Mesothelial cell of epicardium (in vitro differentiated cells): ENCODE measurements around the gene RP2. TPM values are rescaled to one million over a fixed set of nuclear protein-coding genes. Genes with fewer than 3 reads are reported as not detected.

Experiments
- DNase-seq, 2 experiments: peaks; one replicate each; pipeline ENCODE4 v3.0.0; 2021; ENCODE audit warnings: low spot score in 2 of 2; ENCODE audit not compliant: unreplicated experiment in 2 of 2
- H3K27ac Mint-ChIP-seq: 2 replicates; pipeline ENCODE4 v1.8.0; 2021; ENCODE audit warnings: mixed read lengths
- H3K27me3 Mint-ChIP-seq: 2 replicates; pipeline ENCODE4 v1.8.0; 2021; ENCODE audit warnings: low read depth, mixed read lengths
- H3K36me3 Mint-ChIP-seq: 2 replicates; pipeline ENCODE4 v1.8.0; 2021; ENCODE audit warnings: mixed read lengths
- H3K4me1 Mint-ChIP-seq: 2 replicates; pipeline ENCODE4 v1.8.0; 2021; ENCODE audit warnings: mixed read lengths
- H3K4me3 Mint-ChIP-seq: 2 replicates; pipeline ENCODE4 v1.8.0; 2021; ENCODE audit warnings: mild to moderate bottlenecking, moderate library complexity, mixed read lengths
- H3K9me3 Mint-ChIP-seq: 2 replicates; pipeline ENCODE4 v1.8.0; 2021; ENCODE audit warnings: mixed read lengths
- CTCF ChIP-seq: fragments of 200-600 bp; sonication (generic); IDR thresholded peaks from one replicate; pipeline ENCODE4 v1.5.0; 2021; ENCODE audit warnings: antibody characterized with exemption; ENCODE audit not compliant: unreplicated experiment
- total RNA-seq: library from RNA; stranded (reverse); gene quantifications from 3 replicates; pipeline ENCODE4 v1.2.1, GENCODE V29; 2021

RP2 gene
- total RNA-seq, 1 donor from 2014 or later: 8.1 TPM

GRCh38 chrX:46850771-46851170 lies 13.9 kb downstream of the RP2 start:
- no peaks in the 10 kb centered on the region for H3K27me3 Mint-ChIP-seq
- TF ChIP-seq CTCF: no peak
- H3K27ac Mint-ChIP-seq: no peak overlapping the region
- peaks cover 10% of the 10 kb centered on the region for H3K36me3 Mint-ChIP-seq
- peaks cover 15% of the 10 kb centered on the region for H3K9me3 Mint-ChIP-seq
- H3K4me1 Mint-ChIP-seq: no peaks in the 10 kb centered on the region
- DNase-seq: no peak
- no peak overlapping the region for H3K4me3 Mint-ChIP-seq

GRCh38 chrX:46856483-46856882 lies 19.6 kb downstream of the RP2 start:
- Mint-ChIP-seq H3K36me3 (peaks cover 11% of the 10 kb centered on the region), H3K27ac (no peak overlapping the region), H3K4me1 (no peaks in the 10 kb centered on the region), H3K4me3 (no peak overlapping the region), H3K27me3 (no peaks in the 10 kb centered on the region), H3K9me3 (peaks cover 12% of the 10 kb centered on the region)
- DNase-seq: no peak
- TF ChIP-seq CTCF: no peak

- no peak overlapping the region for H3K27ac Mint-ChIP-seq
- no peak overlapping the region for H3K4me3 Mint-ChIP-seq
- peaks cover 11% of the 10 kb centered on the region for H3K36me3 Mint-ChIP-seq
- peaks cover 26% of the 10 kb centered on the region for H3K9me3 Mint-ChIP-seq
- no peaks in the 10 kb centered on the region for H3K4me1 Mint-ChIP-seq
- H3K27me3 Mint-ChIP-seq: no peaks in the 10 kb centered on the region
- DNase-seq: no peak
- TF ChIP-seq CTCF: no peak
Measured at GRCh38 chrX:46860557-46860956, 23.7 kb downstream of the RP2 start.

GRCh38 chrX:46863072-46863471 lies 26.2 kb downstream of the RP2 start:
- no peaks in the 10 kb centered on the region for H3K4me1 Mint-ChIP-seq
- no peak for DNase-seq
- H3K4me3 Mint-ChIP-seq: no peak overlapping the region
- no peaks in the 10 kb centered on the region for H3K27me3 Mint-ChIP-seq
- H3K9me3 Mint-ChIP-seq: peaks cover 46% of the 10 kb centered on the region
- H3K36me3 Mint-ChIP-seq: peaks cover 23% of the 10 kb centered on the region
- H3K27ac Mint-ChIP-seq: no peak overlapping the region
- TF ChIP-seq CTCF: no peak

- no peaks in the 10 kb centered on the region for H3K4me1 Mint-ChIP-seq
- H3K36me3 Mint-ChIP-seq: peaks cover 23% of the 10 kb centered on the region
- H3K27ac Mint-ChIP-seq: no peak overlapping the region
- no peaks in the 10 kb centered on the region for H3K27me3 Mint-ChIP-seq
- no peak overlapping the region for H3K4me3 Mint-ChIP-seq
- H3K9me3 Mint-ChIP-seq: peaks cover 46% of the 10 kb centered on the region
- no peak for DNase-seq
- no peak for TF ChIP-seq CTCF
Measured at GRCh38 chrX:46864606-46865005, 27.8 kb downstream of the RP2 start.

- Mint-ChIP-seq H3K36me3 (peaks cover 23% of the 10 kb centered on the region), H3K27me3 (no peaks in the 10 kb centered on the region), H3K9me3 (peaks cover 42% of the 10 kb centered on the region), H3K4me3 (no peak overlapping the region), H3K27ac (no peak overlapping the region), H3K4me1 (no peaks in the 10 kb centered on the region)
- no peak for TF ChIP-seq CTCF
- no peak for DNase-seq
Measured at GRCh38 chrX:46865281-46865680, 28.4 kb downstream of the RP2 start.
